NCI-H1930 (cell line): ENCODE data around the gene TSPEAR.
"Not testable (repeated sequence)": the region's sequence is repeated elsewhere in the genome, so short reads cannot be mapped to it uniquely, and the experiment has no call there.

ENCODE experiments used
- DNase-seq, 2 experiments: peaks; one replicate each; lab custom pipeline; 2025; lab: John Stamatoyannopoulos, UW

The TSPEAR gene

GRCh38 chr21:44568667-44569556 is 142.5 kb downstream of the TSPEAR start:
- DNase-seq: no peak

DNA sequence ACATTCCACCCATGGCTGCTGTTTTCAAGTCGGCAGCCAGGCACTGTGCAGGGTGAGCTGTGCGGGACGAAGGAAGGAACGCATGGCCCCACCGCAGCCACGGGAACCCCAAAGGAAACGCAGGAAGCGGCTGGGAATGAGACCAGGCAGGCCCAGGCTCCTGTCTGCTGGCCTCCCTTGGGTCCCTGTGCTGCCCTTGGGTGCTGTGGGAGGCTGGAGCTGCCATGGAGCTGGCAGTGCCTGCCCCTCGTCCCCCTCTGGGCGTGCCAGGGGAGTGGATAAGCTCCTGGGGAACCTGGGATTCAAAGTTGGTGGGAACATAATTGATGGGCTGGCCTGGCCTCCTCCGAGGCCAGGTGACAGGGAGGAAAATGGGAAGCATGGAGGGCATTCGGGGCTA is 143.1 kb downstream of the TSPEAR start:
- no peak for DNase-seq

- DNase-seq: no peak
Measured at GRCh38 chr21:44567481-44568171, 143.7 kb downstream of the TSPEAR start.

DNA sequence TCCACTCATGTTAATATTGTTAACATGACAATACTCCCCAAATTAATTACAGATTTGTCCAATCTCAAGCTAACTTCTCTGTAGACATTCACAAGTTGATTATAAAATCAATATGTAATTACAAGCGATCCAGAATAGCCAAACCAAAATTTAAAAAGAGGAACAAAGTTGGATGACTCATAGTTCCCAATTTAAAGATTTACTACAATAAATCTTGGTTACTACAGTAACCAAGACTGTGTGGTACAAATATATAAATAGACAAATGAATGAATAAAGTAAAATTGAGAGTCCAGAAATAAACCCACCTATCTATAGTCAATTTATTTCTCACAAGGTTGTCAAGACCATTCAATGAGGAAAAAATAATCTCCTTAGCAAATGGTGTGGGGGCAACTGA is 145.0 kb downstream of the TSPEAR start:
- DNase-seq: no peak

DNA sequence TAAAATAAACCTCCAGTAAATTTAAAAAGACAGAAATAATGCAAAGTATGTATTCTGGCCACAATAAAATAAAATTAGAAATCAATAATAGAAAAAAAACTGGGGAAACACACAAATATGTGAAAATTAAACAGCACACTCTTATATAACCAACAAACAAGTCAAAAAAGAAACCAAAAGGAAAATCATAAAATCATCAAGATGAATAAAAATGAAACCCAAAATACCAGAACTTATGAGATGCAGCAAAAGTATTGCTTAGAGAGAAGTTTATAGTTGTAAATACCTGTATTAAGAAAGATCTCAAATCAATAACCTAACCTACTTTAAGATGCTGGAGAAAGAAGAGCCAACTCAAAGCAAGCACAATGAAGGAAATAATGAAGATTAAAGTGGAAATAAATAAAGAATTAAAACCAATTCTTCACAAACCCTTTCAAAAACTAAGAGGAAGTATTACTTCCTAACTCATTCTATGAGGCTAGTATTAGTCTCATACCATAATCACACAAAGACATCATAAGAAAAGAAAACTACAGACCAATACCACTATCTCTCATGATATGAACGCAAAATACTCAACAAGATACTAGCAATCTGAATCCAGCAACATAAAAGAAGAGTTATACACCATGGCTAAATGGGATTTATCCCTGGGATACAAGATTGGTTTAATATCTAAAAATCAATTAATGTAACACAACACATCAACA is 146.3 kb downstream of the TSPEAR start:
- no peak for DNase-seq

DNA sequence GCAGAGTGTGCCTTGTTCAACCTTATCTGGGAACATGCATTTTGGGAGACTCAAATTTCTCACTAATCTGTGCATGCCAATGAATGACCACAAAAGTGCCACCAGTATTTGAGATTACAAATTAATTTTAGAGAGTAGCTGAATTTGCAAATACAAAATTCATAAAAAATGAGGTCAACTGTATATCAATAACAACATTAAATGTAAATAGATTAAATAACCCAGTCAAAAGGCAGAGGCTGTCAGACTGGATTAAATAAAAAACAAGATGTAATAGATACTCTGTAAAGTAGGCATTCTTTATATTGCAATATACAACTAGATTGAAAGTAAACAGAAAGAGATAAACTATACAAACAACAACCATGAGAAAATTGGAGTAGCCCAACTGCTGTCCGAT is 147.3 kb downstream of the TSPEAR start:
- no peak for DNase-seq

DNA sequence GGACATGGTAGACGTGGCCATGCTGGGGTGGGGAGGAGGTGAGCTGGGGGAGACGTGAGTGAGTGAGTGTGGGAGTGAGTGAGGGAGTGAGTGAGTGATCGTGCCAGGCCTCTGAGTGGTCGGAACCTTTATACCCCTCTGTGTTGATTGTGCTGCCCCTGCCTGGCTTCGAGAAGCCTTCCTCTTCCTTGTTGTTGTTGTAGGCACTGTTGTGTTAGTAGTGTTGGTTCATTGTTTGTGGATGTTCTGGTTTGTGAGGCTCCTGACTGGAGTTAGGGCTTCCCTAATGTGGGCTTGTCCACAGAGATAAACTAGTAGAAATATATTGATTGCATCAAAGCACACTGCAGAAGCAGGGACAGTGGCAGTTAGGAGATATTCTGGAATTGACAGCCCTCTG is 152.7 kb downstream of the TSPEAR start, which contains the start of gene KRTAP10-3:
TSS of gene KRTAP10-3 (minus strand) at position 101 of the 400 bp plus-strand sequence. CDS start at position 21, 80 bp downstream.
- no peak for DNase-seq

GRCh38 chr21:44558329-44558675 is 153.1 kb downstream of the TSPEAR start:
- DNase-seq: not testable (repeated sequence)

- DNase-seq: no peak
Measured at GRCh38 chr21:44557491-44558328, 153.7 kb downstream of the TSPEAR start.

DNA sequence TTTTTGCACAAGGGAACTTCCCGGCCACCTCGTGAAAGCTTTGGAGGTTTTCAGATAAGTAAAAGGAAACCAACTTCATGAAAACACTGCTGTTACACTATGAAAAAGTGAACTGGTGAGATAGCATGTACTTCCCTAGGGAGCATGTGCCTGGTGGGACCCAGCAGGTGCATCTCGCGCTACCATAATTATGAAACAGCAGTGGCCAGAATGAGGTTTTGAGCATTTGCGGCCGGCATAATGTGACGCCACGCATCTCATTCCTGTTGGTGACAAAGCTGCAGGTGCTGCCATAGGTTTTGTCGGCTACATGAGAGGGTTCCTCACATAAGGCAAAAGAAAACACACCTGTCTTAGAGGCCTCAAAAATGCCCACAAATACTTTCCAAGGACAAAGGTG is 154.5 kb downstream of the TSPEAR start:
- no peak for DNase-seq

DNA sequence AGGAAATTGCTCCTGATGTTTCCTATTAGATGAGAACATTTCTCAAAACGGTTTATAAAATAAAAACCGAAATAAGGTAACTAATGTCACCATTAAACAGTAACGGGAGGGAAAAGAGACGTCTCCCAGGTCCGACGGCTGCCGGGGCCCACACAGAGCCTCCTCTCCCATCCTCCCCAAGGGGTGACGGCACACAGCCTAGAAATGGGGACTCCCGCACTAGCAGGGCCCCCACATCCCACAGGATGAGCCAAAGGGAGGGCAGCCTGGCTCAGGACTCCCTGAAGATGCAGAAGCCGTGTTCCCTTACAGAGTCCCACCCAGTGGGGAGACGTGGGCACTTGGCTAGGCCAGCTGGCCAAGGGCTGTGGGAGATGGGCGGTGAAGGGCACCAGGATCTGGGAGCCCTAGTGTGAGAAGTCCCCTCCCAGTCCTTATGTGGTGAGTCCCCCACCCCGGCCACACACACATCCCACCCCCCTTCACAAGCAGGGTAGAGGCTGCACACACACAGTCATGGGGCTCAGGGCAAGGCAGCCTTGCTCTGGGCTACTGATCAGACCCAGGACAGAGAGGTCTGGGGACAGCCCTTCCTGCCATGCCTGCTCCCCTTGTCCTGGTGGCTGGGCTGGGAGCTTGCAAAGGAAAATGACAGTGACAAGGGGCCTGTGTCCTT is 156.0 kb downstream of the TSPEAR start:
- DNase-seq: no peak

DNA sequence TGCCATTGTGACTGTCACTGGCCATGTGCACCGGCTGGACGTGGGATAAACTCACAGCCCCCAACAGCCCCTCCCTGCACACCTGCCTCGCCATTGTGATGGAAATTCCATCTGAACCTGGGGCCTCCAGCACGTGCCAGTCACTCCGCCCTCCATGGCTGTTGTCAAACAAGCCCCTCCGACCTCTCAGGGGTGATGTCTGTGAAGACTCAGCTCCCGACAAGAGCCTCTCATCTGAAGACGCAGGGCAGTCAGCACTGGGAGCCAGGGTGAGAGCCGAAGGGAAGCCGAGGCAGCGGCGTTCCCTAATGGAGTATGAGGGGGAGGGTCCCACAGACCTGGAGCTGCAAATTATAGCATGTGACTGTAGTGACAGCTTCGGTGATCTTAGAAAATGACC is 158.7 kb downstream of the TSPEAR start:
- no peak for DNase-seq

DNA sequence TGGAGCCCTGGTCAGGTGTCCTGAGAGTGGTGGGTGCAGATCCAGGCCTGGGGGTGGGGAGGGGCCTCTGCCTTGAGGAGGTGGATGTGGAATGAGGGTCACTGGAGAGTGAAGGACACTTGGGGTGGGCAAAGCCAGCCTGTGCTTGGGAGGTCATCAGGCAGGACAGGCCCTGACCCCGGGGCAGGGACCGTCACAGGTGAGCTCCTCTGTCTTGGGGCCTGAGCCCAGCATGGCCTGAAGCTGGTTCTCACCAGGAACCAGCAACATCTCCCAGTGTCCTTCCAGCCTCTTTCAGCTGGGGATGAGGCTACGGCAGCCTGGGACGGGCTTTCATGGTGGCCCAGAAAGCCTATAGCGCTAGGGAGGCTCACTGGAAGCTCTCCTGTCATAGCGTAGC is 159.2 kb downstream of the TSPEAR start:
- DNase-seq: no peak

DNA sequence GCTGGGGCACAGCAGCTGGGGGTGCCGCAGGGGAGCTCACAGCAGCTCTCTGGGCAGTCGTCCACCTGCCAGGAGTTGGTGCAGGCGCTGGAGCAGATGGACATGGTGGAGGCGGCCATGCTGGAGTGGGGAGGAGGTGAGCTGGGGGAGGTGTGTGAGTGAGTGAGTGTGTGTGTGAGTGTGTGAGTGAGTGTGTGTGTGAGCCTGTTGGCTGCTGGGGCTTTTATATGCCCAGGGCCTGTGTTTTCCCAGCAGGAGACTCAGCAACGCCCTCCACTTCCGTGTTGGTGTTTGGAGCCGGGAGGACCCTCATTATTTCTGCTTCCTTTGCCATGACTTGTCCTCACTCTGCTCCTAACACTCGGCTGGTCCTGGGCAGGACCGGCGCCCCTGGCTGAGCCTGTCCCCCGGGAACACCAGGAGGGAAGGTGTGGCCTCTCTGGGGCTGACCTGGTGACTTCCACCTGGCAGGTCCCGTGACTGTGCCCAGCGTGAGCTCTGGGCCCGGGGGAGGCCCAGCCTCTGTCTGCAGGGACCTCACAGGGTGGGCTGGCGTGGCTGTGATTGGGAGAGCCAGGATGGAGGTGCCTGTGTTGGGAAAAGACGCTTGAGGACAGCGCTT is 159.9 kb downstream of the TSPEAR start, which contains the start of gene KRTAP10-2:
TSS of gene KRTAP10-2 (minus strand) at position 166 of the 622 bp plus-strand sequence. CDS start at position 119, 47 bp downstream.
- DNase-seq: no peak

- DNase-seq: no peak
Measured at GRCh38 chr21:44550807-44551206, 160.6 kb downstream of the TSPEAR start.

- not testable (repeated sequence) for DNase-seq
Measured at GRCh38 chr21:44550285-44550684, 161.1 kb downstream of the TSPEAR start.

GRCh38 chr21:44549525-44550211 is 161.7 kb downstream of the TSPEAR start:
- no peak for DNase-seq

DNA sequence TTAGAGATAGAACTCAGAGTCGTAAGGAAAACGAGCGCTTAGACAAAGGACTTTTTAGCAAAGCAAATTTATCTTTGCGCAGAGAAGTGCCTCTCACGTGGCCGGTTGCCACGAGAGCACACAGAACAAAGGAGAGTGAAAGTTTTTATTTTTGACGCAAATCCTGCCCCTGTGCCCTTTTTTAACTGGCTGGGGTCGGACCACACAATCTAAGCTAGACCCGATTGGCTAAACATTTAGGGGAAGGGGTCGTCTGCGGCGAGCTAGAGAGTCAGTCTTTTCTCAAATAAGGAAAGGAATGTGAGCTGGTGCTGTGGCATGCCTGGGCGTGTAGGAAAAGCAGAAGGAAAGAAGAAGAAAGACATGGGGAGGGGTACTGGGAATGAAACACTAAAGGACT is 162.4 kb downstream of the TSPEAR start:
- DNase-seq: no peak

- DNase-seq: no peak
Measured at GRCh38 chr21:44548381-44548780, 163.0 kb downstream of the TSPEAR start.
